Fibroblast of pulmonary artery (primary cell): ENCODE data around the gene ADGRG2.

Source experiments
- DNase-seq: peaks from one replicate; pipeline ENCODE4 v3.0.0-alpha.2; 2010; ENCODE audit warnings: low read depth
- H3K4me3 ChIP-seq: replicated peaks from 2 replicates; pipeline ENCODE4 v1.5.1; 2011; ENCODE audit warnings: low read depth, mild to moderate bottlenecking, control low read depth, low read length, moderate library complexity
- TF ChIP-seq, protein P1 (sequence below): IDR thresholded peaks from 2 replicates; pipeline ENCODE4 v1.5.1; 2011; ENCODE audit warnings: mild to moderate bottlenecking, control low read depth, low read length, inconsistent platforms; ENCODE audit errors: missing control alignments

The ADGRG2 gene

DNA sequence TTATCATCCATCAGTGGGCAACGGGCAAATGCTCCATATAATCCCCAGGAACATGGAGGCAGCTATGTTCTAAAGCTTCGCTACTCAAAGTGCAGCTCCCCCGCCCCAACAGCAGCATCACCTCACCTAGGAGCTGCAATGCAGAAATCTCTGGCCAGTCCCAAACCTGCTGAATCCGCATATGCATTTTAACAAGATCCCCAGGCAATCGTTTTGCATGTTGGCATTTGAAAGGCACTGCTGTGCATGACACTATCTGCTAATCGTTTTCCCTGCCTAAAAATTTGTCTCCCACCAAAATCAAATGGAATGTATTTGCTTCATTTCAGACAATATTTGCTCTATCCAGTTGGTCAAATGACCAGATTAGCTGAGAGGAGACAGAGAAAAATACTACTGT is 15.2 kb downstream of the ADGRG2 start:
- no peak for DNase-seq
- no peak overlapping the region for H3K4me3 ChIP-seq
- TF ChIP-seq, protein P1, sequence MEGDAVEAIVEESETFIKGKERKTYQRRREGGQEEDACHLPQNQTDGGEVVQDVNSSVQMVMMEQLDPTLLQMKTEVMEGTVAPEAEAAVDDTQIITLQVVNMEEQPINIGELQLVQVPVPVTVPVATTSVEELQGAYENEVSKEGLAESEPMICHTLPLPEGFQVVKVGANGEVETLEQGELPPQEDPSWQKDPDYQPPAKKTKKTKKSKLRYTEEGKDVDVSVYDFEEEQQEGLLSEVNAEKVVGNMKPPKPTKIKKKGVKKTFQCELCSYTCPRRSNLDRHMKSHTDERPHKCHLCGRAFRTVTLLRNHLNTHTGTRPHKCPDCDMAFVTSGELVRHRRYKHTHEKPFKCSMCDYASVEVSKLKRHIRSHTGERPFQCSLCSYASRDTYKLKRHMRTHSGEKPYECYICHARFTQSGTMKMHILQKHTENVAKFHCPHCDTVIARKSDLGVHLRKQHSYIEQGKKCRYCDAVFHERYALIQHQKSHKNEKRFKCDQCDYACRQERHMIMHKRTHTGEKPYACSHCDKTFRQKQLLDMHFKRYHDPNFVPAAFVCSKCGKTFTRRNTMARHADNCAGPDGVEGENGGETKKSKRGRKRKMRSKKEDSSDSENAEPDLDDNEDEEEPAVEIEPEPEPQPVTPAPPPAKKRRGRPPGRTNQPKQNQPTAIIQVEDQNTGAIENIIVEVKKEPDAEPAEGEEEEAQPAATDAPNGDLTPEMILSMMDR: no peak

DNA sequence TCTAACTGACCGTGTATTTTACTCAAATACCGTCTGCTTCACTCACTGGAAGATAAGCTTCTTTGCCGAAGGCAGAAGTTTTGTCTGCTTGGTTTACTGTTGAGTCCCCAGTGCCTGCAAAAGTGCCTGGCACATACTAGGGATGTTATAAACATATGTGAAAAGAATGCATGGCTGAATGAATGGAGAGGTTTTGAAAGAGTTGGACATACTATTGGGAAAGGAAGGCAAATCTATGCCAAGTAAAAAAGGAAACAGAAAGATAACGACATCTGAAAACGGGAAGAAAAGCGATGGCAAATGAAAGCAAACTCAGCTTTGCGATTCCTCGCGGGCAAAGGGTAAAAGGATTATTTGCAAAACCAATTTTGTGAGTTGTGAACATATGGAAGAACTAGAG is 21.7 kb downstream of the ADGRG2 start:
- no peak overlapping the region for H3K4me3 ChIP-seq
- TF ChIP-seq, protein P1: no peak
- no peak for DNase-seq

DNA sequence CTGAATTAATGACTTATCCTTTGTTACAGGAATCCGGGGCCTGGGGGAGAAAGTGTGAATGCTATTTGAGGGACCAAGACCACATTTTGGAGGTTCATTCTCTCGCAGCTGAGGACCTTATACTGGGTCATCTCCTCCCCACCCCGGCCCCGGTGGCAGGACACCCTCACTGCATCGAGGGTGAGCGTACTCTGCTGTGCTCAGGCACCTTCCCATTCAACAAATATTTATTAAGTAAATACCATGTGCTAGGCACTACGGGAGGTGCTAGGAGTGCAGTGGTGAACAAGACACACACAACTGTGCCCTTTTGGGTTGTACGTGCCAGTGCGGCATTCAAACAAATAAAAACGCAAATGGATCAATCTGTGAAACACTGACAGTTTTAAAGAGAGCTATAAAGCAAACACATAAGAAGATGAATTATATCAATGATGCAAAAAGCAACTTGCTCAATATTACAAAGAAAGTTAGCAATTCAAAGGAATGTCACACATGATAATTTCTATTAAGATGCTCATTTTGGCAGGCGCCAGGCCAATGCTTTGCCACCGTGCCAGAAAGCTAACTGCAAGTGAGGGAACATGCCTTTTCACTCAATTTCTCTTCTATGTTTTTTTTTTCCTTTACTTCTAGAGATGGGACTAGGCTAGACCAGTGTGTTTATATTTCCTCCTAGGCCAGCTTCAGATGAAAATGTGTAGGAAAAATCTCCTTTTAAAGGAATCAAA is 24.6 kb downstream of the ADGRG2 start:
- TF ChIP-seq, protein P1: no peak
- no peak for DNase-seq
- no peak overlapping the region for H3K4me3 ChIP-seq

DNA sequence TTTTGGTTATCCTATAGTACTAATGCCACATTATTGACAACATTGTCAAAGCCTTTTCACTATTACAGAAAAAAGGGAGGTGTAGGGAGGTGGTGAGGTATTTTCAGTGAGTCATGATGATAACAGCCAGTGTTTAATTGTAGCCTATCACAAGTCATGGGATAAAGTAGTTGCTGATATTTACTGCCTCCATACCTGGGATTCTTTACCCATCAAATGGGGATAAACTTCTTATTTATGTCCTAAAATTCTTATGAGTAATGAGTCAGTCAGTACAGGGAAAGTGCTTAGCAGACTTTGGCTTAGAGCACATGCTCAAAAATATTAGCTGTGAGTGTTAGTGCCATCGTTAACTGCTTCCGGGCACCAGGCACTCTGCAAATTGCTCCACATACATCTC is 25.7 kb downstream of the ADGRG2 start:
- TF ChIP-seq, protein P1: no peak
- H3K4me3 ChIP-seq: no peak overlapping the region

DNA sequence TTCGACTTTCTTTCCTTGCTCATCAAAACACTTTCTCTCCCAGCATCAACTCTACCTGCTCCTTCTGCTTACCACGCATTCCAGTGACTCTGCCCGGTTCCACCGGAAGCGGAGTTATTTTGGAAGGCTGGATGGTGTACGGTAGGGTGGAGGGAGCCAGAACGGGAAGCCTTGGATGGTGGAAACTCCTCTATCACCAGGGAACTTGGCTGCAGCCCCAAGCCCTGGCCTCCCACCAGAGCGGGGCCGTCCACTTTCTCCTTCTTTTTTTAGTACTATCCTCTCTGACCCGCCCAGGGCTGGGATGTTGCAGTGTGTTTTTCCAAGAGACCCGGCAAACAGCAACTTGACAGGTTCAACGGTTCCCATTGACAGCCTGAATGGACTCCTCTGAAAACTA is 27.6 kb downstream of the ADGRG2 start:
- TF ChIP-seq, protein P1: no peak
- no peak for DNase-seq
- H3K4me3 ChIP-seq: no peak overlapping the region

More for the DNA sequence above, 25.7 kb downstream of the ADGRG2 start:
- DNase-seq: no peak

DNA sequence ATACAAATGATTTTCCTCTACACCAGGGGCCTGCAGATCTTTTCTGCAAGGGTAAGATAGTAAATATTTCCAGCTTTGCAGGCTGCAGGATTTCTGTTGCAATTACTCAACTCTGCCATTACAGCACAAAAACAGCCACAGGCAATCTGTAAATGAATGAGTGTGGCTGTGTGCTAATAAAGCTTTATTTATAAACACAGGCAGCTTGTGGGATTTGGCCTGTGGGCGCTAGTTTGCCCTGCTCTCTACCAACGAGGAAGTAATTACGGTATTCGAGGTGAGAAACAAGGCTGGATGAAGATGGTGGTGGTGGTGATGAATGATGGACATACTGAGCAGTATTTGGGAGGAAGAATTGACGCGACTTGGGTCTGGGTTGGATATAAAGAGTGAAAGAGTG is 30.7 kb downstream of the ADGRG2 start:
- no peak overlapping the region for H3K4me3 ChIP-seq
- TF ChIP-seq, protein P1: no peak
- DNase-seq: no peak

DNA sequence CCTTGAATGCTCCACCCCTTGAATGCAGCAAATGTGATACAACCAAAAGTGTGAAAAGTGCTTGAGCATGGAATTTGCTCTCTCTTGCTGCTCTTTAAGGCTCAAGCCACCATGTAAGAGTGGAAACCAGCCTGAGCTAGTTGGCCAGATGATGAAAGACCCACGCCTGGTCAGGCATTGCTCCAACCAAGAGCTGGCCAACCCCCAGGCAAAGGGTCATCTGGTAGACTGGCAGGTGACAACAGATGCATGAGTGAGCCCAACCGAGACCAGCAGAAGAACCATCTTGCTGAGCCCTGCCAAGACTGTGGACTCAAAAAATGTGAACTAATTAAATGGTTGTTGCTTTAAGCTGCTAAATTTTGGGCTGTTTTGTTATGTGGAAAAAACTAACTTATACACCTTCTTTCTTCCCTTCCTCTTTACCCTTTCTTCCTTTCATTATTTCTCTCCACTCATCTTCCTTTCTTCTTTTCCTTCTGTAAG is 32.7 kb downstream of the ADGRG2 start:
- no peak overlapping the region for H3K4me3 ChIP-seq
- TF ChIP-seq, protein P1: no peak
- no peak for DNase-seq
